Measurements from ENCODE around the gene ANKRD1.
A peak's percentile ranks its signal among the peaks of the same experiment; 100 is the strongest.
"Not testable (repeated sequence)": the region's sequence is repeated elsewhere in the genome, so short reads cannot be mapped to it uniquely, and the experiment has no call there.

Gene ANKRD1

DNA sequence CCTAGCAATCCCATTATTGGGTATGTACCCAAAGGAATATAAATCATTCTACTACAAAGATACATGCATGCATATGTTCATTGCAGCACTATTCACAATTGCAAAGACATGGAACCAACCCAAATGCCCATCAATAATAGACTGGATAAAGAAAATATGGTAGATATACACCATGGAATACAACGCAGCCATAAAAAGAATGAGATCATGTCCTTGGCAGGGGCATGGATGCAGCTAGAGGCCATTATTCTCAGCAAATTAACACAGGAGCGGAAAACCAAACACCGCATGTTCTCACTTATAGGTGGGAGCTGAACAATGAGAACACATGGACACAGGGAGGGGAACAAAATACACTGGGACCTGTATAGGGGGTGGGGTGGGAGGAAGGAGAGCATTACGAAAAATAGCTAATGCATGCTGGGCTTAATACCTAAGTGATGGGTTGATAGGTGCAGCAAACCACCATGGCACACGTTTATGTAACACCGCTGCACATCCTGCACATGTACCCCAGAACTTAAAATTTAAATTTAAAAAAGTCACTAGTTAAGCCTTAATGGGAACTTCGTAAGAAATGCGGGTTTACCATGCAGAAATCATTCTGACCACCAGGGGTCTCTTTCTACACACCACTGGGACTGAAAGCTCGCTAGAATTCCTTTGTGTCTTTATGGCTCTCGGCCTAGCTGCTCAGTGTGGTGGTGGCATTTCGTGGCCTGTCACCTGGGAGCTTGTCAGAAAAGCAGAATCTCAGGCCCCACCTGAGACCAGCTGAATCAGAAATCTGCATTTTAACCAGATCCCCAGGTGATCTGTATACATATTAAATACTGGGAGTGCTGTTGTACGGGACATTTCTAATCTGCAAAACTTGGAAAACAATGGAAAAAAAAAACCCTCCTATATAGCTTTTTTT is 9.5 kb downstream of the ANKRD1 start:
- peak; percentile 8 to 13 for DNase-seq

- DNase-seq: no peak
Measured at GRCh38 chr10:90906596-90906995, 14.3 kb downstream of the ANKRD1 start.

DNA sequence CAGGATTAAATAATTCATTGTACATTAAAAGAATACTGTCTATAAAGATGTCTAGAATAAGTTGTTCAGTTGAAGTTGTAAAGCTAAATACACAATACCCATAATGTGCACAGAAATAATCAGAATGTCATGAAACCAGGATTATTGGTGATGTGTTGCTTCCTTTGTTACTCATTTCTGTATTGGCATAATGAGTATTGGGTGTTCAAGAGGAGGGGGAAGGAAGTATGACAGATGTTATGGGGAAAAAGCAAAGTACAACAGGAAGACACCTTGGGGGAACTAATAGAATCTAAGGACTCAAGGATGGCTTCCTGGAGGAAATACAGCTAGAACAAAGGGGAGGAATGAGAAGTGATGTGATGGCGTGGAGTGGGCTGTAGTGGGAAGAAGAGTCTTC is 15.0 kb downstream of the ANKRD1 start:
- no peak for DNase-seq

DNA sequence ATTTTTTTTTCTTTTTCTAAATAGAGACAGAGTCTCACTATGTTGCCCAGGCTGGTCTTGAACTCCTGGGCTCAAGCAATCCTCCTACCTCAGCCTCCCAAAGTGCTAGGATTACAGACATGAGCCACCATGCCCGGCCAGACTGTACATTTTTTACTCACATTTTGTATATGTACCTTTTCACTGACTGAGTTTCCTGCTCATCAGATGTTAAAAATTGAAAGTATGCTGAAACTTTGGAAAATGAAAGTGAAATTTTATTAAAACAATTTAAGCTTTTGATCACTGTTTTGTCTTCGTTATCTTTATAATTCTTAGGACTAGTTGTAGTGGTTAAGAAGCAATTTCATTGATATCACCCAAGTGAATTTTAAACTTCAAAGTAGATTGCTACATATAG is 24.0 kb downstream of the ANKRD1 start:
- not testable (repeated sequence) for DNase-seq

GRCh38 chr10:90893190-90893589 is 27.7 kb downstream of the ANKRD1 start:
- no peak for DNase-seq

GRCh38 chr10:90890347-90890746 is 30.5 kb downstream of the ANKRD1 start:
- DNase-seq: no peak

DNA sequence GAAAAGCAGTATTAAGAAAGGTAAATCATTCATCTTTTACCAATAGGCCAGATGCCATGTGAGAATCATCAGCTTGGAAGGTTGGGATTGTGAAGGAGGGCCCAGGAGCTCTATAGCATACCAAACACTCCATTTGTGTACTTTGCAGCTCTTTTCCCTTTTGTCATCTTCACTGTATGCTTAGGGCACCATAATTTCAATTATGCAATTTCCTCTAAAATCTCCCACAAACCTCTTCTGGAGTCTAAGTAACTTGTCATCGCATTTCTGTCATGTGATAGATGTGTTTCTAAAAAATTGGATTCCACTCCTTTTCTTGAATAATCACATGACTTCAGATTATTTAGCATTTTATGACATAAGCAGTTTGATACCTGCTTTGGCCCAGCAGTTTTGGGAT is 31.3 kb downstream of the ANKRD1 start:
- no peak for DNase-seq

DNA sequence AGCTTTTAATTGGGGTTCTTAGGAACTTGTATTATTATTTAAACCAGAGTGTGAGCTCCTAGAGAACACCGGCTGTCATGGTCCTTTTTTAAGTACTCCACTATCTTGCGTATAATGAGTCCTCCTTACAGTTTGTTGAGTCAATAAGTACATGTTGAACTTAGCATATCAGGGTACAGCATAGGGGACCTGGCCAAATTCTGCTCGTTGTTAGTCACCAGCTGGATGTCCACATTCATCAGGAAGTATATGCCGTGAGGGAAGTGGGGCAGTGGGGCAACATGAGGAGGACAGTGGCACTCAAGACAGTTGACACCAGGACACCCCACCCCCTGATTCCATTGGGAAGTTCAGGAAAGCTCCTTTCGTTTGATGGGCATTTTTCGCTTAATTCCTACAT is 32.5 kb downstream of the ANKRD1 start:
- no peak for DNase-seq

DNA sequence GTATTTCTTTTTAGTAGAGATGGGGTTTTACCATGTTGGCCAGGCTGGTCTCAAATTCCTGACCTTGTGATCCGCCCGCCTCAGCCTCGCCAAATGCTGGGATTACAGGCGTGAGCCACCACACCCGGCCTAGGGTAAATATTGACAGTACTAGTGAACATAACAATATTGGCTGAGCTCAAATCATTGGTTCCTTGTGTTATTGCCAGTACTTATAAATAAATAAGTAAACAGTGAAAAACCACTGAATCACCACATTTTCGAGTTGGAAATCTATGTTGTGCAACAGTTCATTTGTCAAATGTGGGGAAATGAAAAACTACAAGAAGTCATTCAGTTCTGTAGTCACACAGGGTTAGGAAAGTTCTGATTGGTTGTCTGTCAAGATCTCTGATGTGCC is 33.3 kb downstream of the ANKRD1 start:
- no peak for DNase-seq

GRCh38 chr10:90885176-90885575 is 35.7 kb downstream of the ANKRD1 start:
- no peak for DNase-seq

- DNase-seq: no peak
Measured at GRCh38 chr10:90884431-90884830, 36.5 kb downstream of the ANKRD1 start.

DNA sequence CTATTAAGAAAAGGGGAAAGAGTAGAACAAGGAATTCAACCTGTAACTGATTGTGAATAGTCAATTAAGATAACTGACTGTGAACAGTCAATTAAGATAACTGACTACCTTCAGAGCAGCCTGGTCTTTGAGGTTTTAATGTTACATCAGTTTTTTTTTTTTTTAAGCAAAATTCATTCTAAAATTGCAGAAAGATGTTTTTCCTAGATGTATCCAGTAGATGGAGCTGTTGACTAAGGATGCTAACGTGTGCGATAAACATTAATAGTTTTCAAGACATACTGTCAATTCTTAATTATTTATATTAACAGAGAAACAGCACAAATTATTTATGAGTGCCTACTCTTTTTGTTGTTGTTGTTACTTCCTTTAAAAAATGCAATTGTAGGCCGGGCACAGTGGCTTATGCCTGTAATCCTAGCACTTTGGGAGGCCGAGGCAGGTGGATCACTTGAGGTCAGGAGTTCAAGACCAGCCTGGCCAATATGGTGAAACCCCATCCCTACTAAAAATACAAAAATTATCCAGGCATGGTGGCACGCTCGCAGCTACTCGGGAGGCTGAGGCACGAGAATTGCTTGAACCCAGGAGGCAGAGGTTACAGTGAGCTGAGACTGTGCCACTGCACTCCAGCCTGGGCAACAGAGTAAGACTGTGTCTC is 40.7 kb downstream of the ANKRD1 start:
- not testable (repeated sequence) for DNase-seq

DNA sequence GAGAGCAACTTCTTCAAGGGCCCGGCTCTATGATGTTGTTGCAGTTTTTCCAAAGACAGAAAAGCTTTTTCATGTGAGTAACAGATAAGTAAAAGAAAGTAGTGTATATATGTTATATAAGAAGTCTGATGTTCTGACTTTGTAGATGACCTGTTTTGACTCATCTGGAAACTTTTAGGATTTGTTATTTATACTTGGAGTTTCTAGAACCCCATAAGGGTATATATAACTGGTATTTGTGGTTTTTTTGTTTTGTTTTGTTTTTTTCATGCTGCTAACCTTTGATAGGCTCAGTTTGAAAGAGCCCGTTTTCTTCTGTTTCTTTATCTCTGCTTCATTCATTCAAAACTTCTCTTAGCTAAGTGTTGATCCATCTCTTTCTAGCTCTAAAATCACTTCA is 41.8 kb downstream of the ANKRD1 start:
- DNase-seq: no peak

- no peak for DNase-seq
Measured at GRCh38 chr10:90872648-90873020, 48.3 kb downstream of the ANKRD1 start.

- peak; percentile 76 to 81 for DNase-seq
Measured at GRCh38 chr10:90871766-90872647, 48.9 kb downstream of the ANKRD1 start, which contains the start of gene RPP30. Gene RPP30, plus strand, starts transcription at chr10:90871974. Its CDS starts 13 bp downstream, at chr10:90871987.

- peak in 1 of 2 experiments; percentile 24 for DNase-seq
Measured at GRCh38 chr10:90871279-90871765, 49.6 kb downstream of the ANKRD1 start.

DNA sequence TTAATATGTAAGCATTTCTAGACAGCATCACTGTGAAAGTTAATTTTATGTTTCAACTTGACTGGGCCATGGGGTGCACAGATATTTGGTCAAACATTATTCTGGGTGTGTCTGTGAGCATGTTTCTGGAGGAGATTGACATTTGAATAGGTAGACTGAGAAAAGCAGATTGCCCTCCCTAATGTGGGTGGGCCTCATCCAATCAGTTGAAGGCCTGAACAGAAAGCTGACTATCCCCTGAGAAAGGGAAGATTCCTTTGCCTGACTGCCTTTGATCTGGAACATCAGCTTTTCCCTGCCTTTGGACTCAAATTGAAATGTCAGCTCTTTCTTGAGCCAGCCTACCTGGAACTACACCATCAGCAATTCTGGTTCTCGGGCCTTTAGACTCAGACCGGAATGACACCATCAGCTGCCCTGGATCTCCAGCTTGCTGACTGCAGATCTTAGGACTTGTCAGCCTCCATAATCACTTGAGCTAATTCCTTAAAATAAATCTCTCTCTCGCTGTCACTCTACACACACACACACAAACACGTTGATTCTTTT is 54.8 kb downstream of the ANKRD1 start:
- DNase-seq: no peak

- no peak for DNase-seq
Measured at GRCh38 chr10:90865401-90865800, 55.5 kb downstream of the ANKRD1 start.

- no peak for DNase-seq
Measured at GRCh38 chr10:90862908-90863514, 57.9 kb downstream of the ANKRD1 start.
